ENCODE measurements around the gene SLC6A20. TPM values are rescaled to one million over a fixed set of nuclear protein-coding genes. Genes with fewer than 3 reads are reported as not detected.

The SLC6A20 gene
- total RNA-seq, 3 donors from 2014 or later: 0.29 to 2.4 (median 1.2) TPM

DNA sequence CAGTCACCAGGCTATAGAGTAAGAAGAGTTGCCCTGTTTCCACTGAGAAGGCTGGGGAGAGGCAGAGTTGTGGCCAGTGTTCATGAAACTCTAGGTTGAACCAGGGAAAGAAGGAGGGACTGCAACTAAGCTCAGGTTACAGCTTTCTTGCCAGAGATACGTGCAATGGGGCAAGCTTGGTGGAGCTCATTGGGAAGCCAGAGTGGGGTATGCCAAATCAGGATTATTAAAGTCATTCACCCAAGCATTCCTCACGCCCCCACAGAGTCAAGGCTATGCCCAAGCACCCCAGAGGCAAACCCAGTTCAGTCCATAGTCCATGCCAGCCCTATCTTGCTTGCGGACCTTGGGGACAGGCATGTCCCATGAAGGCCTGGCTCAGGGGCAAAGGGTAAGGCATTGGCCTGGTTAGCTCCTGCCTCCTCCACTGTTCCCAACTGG lies 17.6 kb downstream of the SLC6A20 start:
- intact Hi-C loops (cut with DNase I, micrococcal nuclease): no loop called here
- DNase-seq: no peak

DNA sequence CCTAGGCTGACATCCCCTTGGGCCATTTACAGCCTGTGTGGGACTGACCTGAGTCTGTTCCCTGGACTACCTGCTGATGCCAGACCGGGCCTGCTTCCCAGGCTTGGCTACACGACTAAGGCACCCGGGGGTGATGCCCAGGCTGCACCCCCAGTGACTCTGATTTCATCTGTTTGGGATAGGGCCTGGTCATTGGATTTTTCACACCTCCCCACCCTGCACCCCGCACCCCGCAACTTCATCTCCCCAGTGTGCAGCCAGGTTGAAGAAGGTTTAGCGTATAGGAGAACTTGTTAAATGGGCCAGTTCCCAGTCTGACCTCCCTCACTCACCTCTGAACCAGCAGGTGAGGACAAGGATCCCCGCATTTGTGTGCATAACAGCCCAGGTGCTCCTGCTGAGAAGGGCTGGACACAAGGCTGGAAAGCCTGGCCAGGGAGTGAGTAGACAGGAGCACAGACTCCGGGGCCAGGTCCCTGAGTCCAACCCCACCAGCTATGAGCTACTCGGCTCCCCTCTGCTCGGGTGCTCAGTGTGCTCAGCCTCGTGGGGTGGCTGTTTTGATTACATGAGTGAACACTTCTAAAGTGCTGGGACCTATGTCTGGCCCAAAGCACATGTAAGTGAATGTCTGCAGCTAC lies 18.5 kb downstream of the SLC6A20 start:
- Histone ChIP-seq H3K36me3 (ENCODE audit: low read depth) (no peaks in the 10 kb centered on the region), H3K4me3 (no peak overlapping the region), H3K9me3 (no peaks in the 10 kb centered on the region), H3K4me1 (ENCODE audit: low read depth) (no peaks in the 10 kb centered on the region)
- TF ChIP-seq, protein P1, sequence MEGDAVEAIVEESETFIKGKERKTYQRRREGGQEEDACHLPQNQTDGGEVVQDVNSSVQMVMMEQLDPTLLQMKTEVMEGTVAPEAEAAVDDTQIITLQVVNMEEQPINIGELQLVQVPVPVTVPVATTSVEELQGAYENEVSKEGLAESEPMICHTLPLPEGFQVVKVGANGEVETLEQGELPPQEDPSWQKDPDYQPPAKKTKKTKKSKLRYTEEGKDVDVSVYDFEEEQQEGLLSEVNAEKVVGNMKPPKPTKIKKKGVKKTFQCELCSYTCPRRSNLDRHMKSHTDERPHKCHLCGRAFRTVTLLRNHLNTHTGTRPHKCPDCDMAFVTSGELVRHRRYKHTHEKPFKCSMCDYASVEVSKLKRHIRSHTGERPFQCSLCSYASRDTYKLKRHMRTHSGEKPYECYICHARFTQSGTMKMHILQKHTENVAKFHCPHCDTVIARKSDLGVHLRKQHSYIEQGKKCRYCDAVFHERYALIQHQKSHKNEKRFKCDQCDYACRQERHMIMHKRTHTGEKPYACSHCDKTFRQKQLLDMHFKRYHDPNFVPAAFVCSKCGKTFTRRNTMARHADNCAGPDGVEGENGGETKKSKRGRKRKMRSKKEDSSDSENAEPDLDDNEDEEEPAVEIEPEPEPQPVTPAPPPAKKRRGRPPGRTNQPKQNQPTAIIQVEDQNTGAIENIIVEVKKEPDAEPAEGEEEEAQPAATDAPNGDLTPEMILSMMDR (IDR thresholded peaks at IDR 0.05): no peak
- no peak for DNase-seq
- intact Hi-C loops (cut with DNase I, micrococcal nuclease): no loop called here
- ATAC-seq: no peak

More for the DNA sequence above, 17.6 kb downstream of the SLC6A20 start:
- H3K4me3 ChIP-seq: no peak overlapping the region
- H3K4me1 ChIP-seq (ENCODE audit: low read depth): no peaks in the 10 kb centered on the region
- H3K36me3 ChIP-seq (ENCODE audit: low read depth): no peaks in the 10 kb centered on the region
- H3K9me3 ChIP-seq: no peaks in the 10 kb centered on the region
- TF ChIP-seq, protein P1 (IDR thresholded peaks at IDR 0.05): no peak
- ATAC-seq: no peak

DNA sequence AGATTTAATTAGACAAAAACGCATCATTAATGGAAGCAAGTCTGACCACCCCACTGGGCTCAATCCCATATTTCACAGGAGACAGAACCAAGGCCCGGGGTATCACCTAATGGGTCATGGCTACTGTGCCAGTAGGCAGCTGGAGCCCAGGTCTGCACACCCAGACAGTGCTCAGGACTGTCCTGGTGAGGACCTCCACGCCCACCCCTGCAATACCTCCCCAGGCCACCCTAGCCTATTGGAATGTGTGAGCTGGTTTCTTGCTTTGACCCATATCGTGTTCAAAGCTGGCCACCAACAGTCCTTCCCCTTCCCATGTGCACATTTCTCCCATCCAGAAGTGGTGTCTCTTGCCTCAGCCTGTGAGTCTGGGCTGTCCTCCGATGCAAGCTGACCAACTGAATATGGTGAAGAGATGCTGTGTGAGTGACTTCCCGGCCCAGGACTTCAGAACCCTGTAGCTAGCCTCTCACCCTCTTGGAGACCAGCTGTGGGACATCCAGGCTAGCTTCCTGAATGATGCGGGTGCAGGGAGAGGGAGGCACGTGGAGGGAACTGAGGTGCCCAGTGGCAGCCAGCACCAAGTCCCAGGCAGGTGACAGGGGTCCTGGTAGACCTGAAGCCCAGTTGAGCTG lies 19.1 kb downstream of the SLC6A20 start:
- intact Hi-C loops (cut with DNase I, micrococcal nuclease): no loop called here
- Histone ChIP-seq H3K9me3 (no peaks in the 10 kb centered on the region), H3K36me3 (ENCODE audit: low read depth) (no peaks in the 10 kb centered on the region), H3K4me1 (ENCODE audit: low read depth) (peaks cover 3% of the 10 kb centered on the region), H3K4me3 (no peak overlapping the region)
- TF ChIP-seq, protein P1 (IDR thresholded peaks at IDR 0.05): no peak
- ATAC-seq: no peak
- no peak for DNase-seq

- no peak overlapping the region for H3K4me3 ChIP-seq
- TF ChIP-seq, protein P1 (IDR thresholded peaks at IDR 0.05): no peak
- DNase-seq (peak in 2 of 3 donors; percentile 42 to 51), ATAC-seq (no peak)
- peaks cover 5% of the 10 kb centered on the region for H3K4me1 ChIP-seq (ENCODE audit: low read depth)
- intact Hi-C loops (cut with DNase I, micrococcal nuclease): no loop called here
- H3K36me3 ChIP-seq (ENCODE audit: low read depth): no peaks in the 10 kb centered on the region
- no peaks in the 10 kb centered on the region for H3K9me3 ChIP-seq
Measured at GRCh38 chr3:45776611-45777010, 19.7 kb downstream of the SLC6A20 start.

- peaks cover 5% of the 10 kb centered on the region for H3K4me1 ChIP-seq (ENCODE audit: low read depth)
- H3K4me3 ChIP-seq: no peak overlapping the region
Measured at GRCh38 chr3:45776301-45776595, 20.1 kb downstream of the SLC6A20 start.

More at GRCh38 chr3:45776301-45776595, 20.1 kb downstream of the SLC6A20 start:
- TF ChIP-seq, protein P1 (IDR thresholded peaks at IDR 0.05): no peak
- Histone ChIP-seq H3K9me3 (no peaks in the 10 kb centered on the region), H3K36me3 (ENCODE audit: low read depth) (no peaks in the 10 kb centered on the region)
- DNase-seq (peak in 1 of 3 donors; percentile 40), ATAC-seq (peak; percentile 52)
- intact Hi-C loops (cut with DNase I, micrococcal nuclease): no loop called here

Data from mucosa of descending colon (tissue), 3 donors.